ENCODE results near the gene OR4M1.

OR4M1 gene

GRCh38 chr14:19828314-19828713 is 55.0 kb downstream of the OR4M1 start:
- Histone ChIP-seq H3K36me3 (ENCODE audit: low read length) (no peaks in the 10 kb centered on the region), H4K20me1 (ENCODE audit: low read depth, low read length) (no peaks in the 10 kb centered on the region), H3K9ac (ENCODE audit: low read length) (no peak overlapping the region), H3K79me2 (ENCODE audit: insufficient read depth, low read length) (no peaks in the 10 kb centered on the region), H3F3A (ENCODE audit: insufficient read depth) (no peaks in the 10 kb centered on the region), H3K9me2 (replicated peaks; ENCODE audit: insufficient read depth, low read length) (no peaks in the 10 kb centered on the region), H3K4me2 (ENCODE audit: low read depth, low read length, poor library complexity, severe bottlenecking) (no peak overlapping the region), H2AFZ (ENCODE audit: low read depth, low read length, severe bottlenecking) (no peak overlapping the region), H3K27me3 (ENCODE audit: low read length) (no peaks in the 10 kb centered on the region), H3K27ac (ENCODE audit: low read depth, low read length) (no peak overlapping the region), H3K9me3 (ENCODE audit: insufficient read depth, low read length) (no peaks in the 10 kb centered on the region), H3K4me3 (ENCODE audit: insufficient read depth, low read length, poor library complexity, severe bottlenecking) (no peak overlapping the region)
- TF ChIP-seq EZH2phosphoT487 (conservative IDR thresholded peaks at IDR 0.05; ENCODE audit: low read length) = no peak
- no peak for TF ChIP-seq CTCF (IDR thresholded peaks at IDR 0.05; ENCODE audit: insufficient read depth, low read length, poor library complexity, severe bottlenecking)

All from SU-DHL-6 (cell line).